CD14-positive monocyte (primary cell): ENCODE data around the gene SLIT3. TPM values are rescaled to one million over a fixed set of nuclear protein-coding genes. Genes with fewer than 3 reads are reported as not detected.

Source experiments
- DNase-seq, 3 donors: peaks; one replicate each; pipeline ENCODE4 v3.0.0-alpha.2; 2011 to 2022
- H2AFZ ChIP-seq: 2 replicates; pipeline ENCODE4 v1.6.0; 2012; ENCODE audit warnings: mild to moderate bottlenecking, low read depth, low read length, inconsistent platforms; ENCODE audit not compliant: insufficient read depth, poor library complexity, severe bottlenecking
- H3K27ac ChIP-seq, 2 donors: 1 replicate in 1 of 2; 2 replicates in 1 of 2; pipeline ENCODE4 v1.5.1; 2012 to 2013; ENCODE audit warnings: low read length in 2 of 2, control low read depth in 1 of 2, inconsistent platforms in 1 of 2, low read depth in 1 of 2, mild to moderate bottlenecking in 1 of 2
- H3K27me3 ChIP-seq, 2 donors: one replicate each; pipeline versions ENCODE4 v1.6.0 to v1.6.1; 2011 to 2013; ENCODE audit warnings: low read length in 2 of 2; ENCODE audit not compliant: control insufficient read depth in 2 of 2, insufficient read depth in 2 of 2
- H3K36me3 ChIP-seq, 2 donors: replicated peaks in 1 of 2; 1 replicate in 1 of 2; 2 replicates in 1 of 2; pipeline versions ENCODE4 v1.5.1 to v1.6.1; 2012 to 2013; ENCODE audit warnings: low read length in 2 of 2, control low read depth in 1 of 2, inconsistent platforms in 1 of 2, mild to moderate bottlenecking in 1 of 2; ENCODE audit not compliant: insufficient read depth in 2 of 2, control insufficient read depth in 1 of 2
- H3K4me1 ChIP-seq, 2 donors: 1 replicate in 1 of 2; 2 replicates in 1 of 2; pipeline versions ENCODE4 v1.5.1 to v1.6.1; 2012 to 2013; ENCODE audit warnings: low read length in 2 of 2, control low read depth in 1 of 2, inconsistent platforms in 1 of 2, mild to moderate bottlenecking in 1 of 2, moderate library complexity in 1 of 2; ENCODE audit not compliant: insufficient read depth in 2 of 2, control insufficient read depth in 1 of 2
- H3K4me2 ChIP-seq: replicated peaks from 2 replicates; pipeline ENCODE3; 2012; ENCODE audit warnings: low read length, moderate library complexity, mild to moderate bottlenecking; ENCODE audit not compliant: poor library complexity, severe bottlenecking; ENCODE audit errors: extremely low read depth
- H3K4me3 ChIP-seq, 3 experiments: fragments of 200-600 bp in 1 of 3; sonication (generic) in 1 of 3; replicated peaks in 1 of 3; 1 replicate in 2 of 3; 2 replicates in 1 of 3; pipeline ENCODE4 v1.5.1; 2011 to 2013; ENCODE audit warnings: low read length in 3 of 3, mild to moderate bottlenecking in 3 of 3, control low read depth in 2 of 3, low read depth in 2 of 3, inconsistent platforms in 1 of 3, moderate library complexity in 1 of 3
- H3K79me2 ChIP-seq: 2 replicates; pipeline ENCODE4 v1.6.0; 2012; ENCODE audit warnings: mild to moderate bottlenecking, control low read depth, inconsistent platforms, low read length, moderate library complexity; ENCODE audit not compliant: insufficient read depth
- H3K9ac ChIP-seq: 2 replicates; pipeline ENCODE4 v1.6.0; 2017; ENCODE audit warnings: low read length, mild to moderate bottlenecking; ENCODE audit not compliant: insufficient read depth, poor library complexity, severe bottlenecking
- H3K9me3 ChIP-seq, 2 donors: replicated peaks in 1 of 2; 1 replicate in 1 of 2; 2 replicates in 1 of 2; pipeline versions ENCODE4 v1.5.1 to v1.6.1; 2012 to 2013; ENCODE audit warnings: low read length in 2 of 2, control low read depth in 1 of 2; ENCODE audit not compliant: control insufficient read depth in 1 of 2, insufficient read depth in 1 of 2
- H4K20me1 ChIP-seq: 2 replicates; pipeline ENCODE4 v1.6.0; 2012; ENCODE audit warnings: mild to moderate bottlenecking, low read length, control low read depth, moderate library complexity; ENCODE audit not compliant: insufficient read depth
- H3K27ac Mint-ChIP-seq, 7 donors: one replicate each; pipeline ENCODE4 v1.8.0; 2020; ENCODE audit warnings: mild to moderate bottlenecking in 7 of 7, mixed read lengths in 7 of 7, moderate library complexity in 6 of 7, inconsistent platforms in 2 of 7
- H3K27me3 Mint-ChIP-seq, 3 donors: one replicate each; pipeline ENCODE4 v1.8.0; 2021 to 2022; ENCODE audit warnings: low read depth in 3 of 3, mild to moderate bottlenecking in 3 of 3, mixed read lengths in 3 of 3, moderate library complexity in 3 of 3, inconsistent platforms in 1 of 3
- H3K36me3 Mint-ChIP-seq, 2 donors: one replicate each; pipeline ENCODE4 v1.8.0; 2020; ENCODE audit warnings: mixed read lengths in 2 of 2, inconsistent platforms in 1 of 2, mild to moderate bottlenecking in 1 of 2
- H3K4me1 Mint-ChIP-seq: one replicate; pipeline ENCODE4 v1.8.0; 2020; ENCODE audit warnings: mild to moderate bottlenecking, mixed read lengths
- H3K4me3 Mint-ChIP-seq, 2 donors: one replicate each; pipeline ENCODE4 v1.8.0; 2020; ENCODE audit warnings: mild to moderate bottlenecking in 2 of 2, mixed read lengths in 2 of 2, moderate library complexity in 1 of 2
- H3K9me3 Mint-ChIP-seq, 7 donors: one replicate each; pipeline ENCODE4 v1.8.0; 2020 to 2022; ENCODE audit warnings: mixed read lengths in 7 of 7, mild to moderate bottlenecking in 6 of 7, moderate library complexity in 6 of 7, inconsistent platforms in 2 of 7
- CTCF ChIP-seq: fragments of 200-600 bp; IDR thresholded peaks from one replicate; pipeline ENCODE4 v1.8.0; 2022; ENCODE audit warnings: antibody characterized with exemption, mild to moderate bottlenecking
- WGBS: methylation state at CpG from one replicate; pipeline ENCODE4 v1.1.5; 2013; ENCODE audit warnings: missing lambda C conversion rate; ENCODE audit not compliant: insufficient coverage; 5-methylcytosine and 5-hydroxymethylcytosine counted together
- intact Hi-C, 2 donors: fragments of 100-400 bp; cut with micrococcal nuclease; formaldehyde crosslinking; loops; one replicate each; pipeline versions ENCODE4 v1.15.0 to v1.15.1; 2023
- polyA plus RNA-seq, 3 donors: library from polyadenylated mRNA; depleted of rRNA in 1 of 3; unstranded in 2 of 3; stranded (reverse) in 1 of 3; fragments of 300-500 nt in 2 of 3; fragments of >200 nt in 1 of 3; fragmentation: Illumina TruSeq in 2 of 3; gene quantifications; 1 replicate in 2 of 3; 2 replicates in 1 of 3; pipeline ENCODE4 v1.2.3, GENCODE V29; 2012 to 2021

The SLIT3 gene
- polyA plus RNA-seq, 3 donors = not detected

- Histone ChIP-seq H3K4me1 (no peaks in the 10 kb centered on the region), H4K20me1 (no peaks in the 10 kb centered on the region), H3K9ac (no peak overlapping the region), H2AFZ (no peak overlapping the region), H3K4me3 (no peak overlapping the region), H3K9me3 (no peaks in the 10 kb centered on the region), H3K27ac (no peak overlapping the region), H3K79me2 (no peaks in the 10 kb centered on the region), H3K36me3 (no peaks in the 10 kb centered on the region), H3K27me3 (no peaks in the 10 kb centered on the region), H3K4me2 (no peak overlapping the region)
- H3K36me3 Mint-ChIP-seq = no peaks in the 10 kb centered on the region
- DNase-seq = no peak
- peaks cover 0 to 3% (median 0%) of the 10 kb centered on the region in 3 donors for H3K27me3 Mint-ChIP-seq
- TF ChIP-seq CTCF = no peak
- H3K4me3 Mint-ChIP-seq = no peak overlapping the region
- WGBS = 80% methylated on average over 1 of the region's 6 CpGs
- H3K4me1 Mint-ChIP-seq = no peaks in the 10 kb centered on the region
- H3K27ac Mint-ChIP-seq = no peak overlapping the region
- intact Hi-C loops = no loop called here
- H3K9me3 Mint-ChIP-seq = peaks cover 0 to 8% (median 2%) of the 10 kb centered on the region in 7 donors
Observed at GRCh38 chr5:169173372-169173771, 127.6 kb downstream of the SLIT3 start.

GRCh38 chr5:169171515-169171914, 129.4 kb downstream of the SLIT3 start:
- Histone ChIP-seq H3K4me2 (no peak overlapping the region), H2AFZ (no peak overlapping the region), H3K9me3 (no peaks in the 10 kb centered on the region), H4K20me1 (no peaks in the 10 kb centered on the region), H3K4me1 (no peaks in the 10 kb centered on the region), H3K36me3 (no peaks in the 10 kb centered on the region), H3K4me3 (no peak overlapping the region), H3K9ac (no peak overlapping the region), H3K79me2 (no peaks in the 10 kb centered on the region), H3K27me3 (no peaks in the 10 kb centered on the region), H3K27ac (no peak overlapping the region)
- peaks cover 0 to 8% (median 2%) of the 10 kb centered on the region in 7 donors for H3K9me3 Mint-ChIP-seq
- WGBS = no CpG with 5 or more reads among the region's 2 CpGs
- H3K36me3 Mint-ChIP-seq = no peaks in the 10 kb centered on the region
- peaks cover 0 to 3% (median 1%) of the 10 kb centered on the region in 3 donors for H3K27me3 Mint-ChIP-seq
- H3K27ac Mint-ChIP-seq = no peak overlapping the region
- DNase-seq = no peak
- no peak overlapping the region for H3K4me3 Mint-ChIP-seq
- no peaks in the 10 kb centered on the region for H3K4me1 Mint-ChIP-seq
- no peak for TF ChIP-seq CTCF
- intact Hi-C loops = no loop called here
